PC-9 (cell line): ENCODE measurements around the gene PRDM16.

Source experiments
- EZH2 ChIP-seq: fragments of 200-600 bp; sonication (generic); IDR thresholded peaks from 2 replicates; pipeline ENCODE4 v1.8.0; 2017; ENCODE audit warnings: antibody characterized with exemption, low read depth
- TF ChIP-seq, protein P1 (sequence below): fragments of 200-600 bp; sonication (generic); conservative IDR thresholded peaks from 2 replicates; pipeline ENCODE4 v1.6.1; 2017; ENCODE audit warnings: mixed run types, antibody characterized with exemption, mild to moderate bottlenecking, moderate library complexity

- TF ChIP-seq, protein P1, sequence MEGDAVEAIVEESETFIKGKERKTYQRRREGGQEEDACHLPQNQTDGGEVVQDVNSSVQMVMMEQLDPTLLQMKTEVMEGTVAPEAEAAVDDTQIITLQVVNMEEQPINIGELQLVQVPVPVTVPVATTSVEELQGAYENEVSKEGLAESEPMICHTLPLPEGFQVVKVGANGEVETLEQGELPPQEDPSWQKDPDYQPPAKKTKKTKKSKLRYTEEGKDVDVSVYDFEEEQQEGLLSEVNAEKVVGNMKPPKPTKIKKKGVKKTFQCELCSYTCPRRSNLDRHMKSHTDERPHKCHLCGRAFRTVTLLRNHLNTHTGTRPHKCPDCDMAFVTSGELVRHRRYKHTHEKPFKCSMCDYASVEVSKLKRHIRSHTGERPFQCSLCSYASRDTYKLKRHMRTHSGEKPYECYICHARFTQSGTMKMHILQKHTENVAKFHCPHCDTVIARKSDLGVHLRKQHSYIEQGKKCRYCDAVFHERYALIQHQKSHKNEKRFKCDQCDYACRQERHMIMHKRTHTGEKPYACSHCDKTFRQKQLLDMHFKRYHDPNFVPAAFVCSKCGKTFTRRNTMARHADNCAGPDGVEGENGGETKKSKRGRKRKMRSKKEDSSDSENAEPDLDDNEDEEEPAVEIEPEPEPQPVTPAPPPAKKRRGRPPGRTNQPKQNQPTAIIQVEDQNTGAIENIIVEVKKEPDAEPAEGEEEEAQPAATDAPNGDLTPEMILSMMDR: no peak
- no peak for TF ChIP-seq EZH2
These were observed 164.0 kb downstream of the PRDM16 start for GRCh38 chr1:3233031-3233430.
